Measurements from ENCODE around the gene FBXO24.

FBXO24 gene

DNA sequence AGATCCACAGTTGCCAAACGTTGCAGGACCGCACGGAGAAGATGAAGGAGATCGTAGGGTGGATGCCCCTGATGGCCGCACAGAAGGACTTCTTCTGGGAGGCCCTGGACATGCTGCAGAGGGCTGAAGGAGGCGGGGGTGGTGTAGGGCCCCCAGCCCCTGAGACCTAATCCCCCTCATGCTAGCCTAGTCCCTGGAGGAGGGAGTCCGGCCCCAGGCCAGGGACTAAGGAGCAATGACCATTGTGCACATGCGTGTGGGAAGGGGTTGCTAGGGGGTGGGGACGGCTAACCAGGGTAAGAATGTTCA lies 14.6 kb downstream of the FBXO24 start:
- DNase-seq (ENCODE audit: low read depth), result no peak
- TF ChIP-seq, protein P1, sequence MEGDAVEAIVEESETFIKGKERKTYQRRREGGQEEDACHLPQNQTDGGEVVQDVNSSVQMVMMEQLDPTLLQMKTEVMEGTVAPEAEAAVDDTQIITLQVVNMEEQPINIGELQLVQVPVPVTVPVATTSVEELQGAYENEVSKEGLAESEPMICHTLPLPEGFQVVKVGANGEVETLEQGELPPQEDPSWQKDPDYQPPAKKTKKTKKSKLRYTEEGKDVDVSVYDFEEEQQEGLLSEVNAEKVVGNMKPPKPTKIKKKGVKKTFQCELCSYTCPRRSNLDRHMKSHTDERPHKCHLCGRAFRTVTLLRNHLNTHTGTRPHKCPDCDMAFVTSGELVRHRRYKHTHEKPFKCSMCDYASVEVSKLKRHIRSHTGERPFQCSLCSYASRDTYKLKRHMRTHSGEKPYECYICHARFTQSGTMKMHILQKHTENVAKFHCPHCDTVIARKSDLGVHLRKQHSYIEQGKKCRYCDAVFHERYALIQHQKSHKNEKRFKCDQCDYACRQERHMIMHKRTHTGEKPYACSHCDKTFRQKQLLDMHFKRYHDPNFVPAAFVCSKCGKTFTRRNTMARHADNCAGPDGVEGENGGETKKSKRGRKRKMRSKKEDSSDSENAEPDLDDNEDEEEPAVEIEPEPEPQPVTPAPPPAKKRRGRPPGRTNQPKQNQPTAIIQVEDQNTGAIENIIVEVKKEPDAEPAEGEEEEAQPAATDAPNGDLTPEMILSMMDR (IDR thresholded peaks at IDR 0.05; ENCODE audit: insufficient read depth, low read depth, low read length, missing control alignments), result no peak
- no peak overlapping the region for H3K4me3 ChIP-seq (ENCODE audit: low read length)

DNA sequence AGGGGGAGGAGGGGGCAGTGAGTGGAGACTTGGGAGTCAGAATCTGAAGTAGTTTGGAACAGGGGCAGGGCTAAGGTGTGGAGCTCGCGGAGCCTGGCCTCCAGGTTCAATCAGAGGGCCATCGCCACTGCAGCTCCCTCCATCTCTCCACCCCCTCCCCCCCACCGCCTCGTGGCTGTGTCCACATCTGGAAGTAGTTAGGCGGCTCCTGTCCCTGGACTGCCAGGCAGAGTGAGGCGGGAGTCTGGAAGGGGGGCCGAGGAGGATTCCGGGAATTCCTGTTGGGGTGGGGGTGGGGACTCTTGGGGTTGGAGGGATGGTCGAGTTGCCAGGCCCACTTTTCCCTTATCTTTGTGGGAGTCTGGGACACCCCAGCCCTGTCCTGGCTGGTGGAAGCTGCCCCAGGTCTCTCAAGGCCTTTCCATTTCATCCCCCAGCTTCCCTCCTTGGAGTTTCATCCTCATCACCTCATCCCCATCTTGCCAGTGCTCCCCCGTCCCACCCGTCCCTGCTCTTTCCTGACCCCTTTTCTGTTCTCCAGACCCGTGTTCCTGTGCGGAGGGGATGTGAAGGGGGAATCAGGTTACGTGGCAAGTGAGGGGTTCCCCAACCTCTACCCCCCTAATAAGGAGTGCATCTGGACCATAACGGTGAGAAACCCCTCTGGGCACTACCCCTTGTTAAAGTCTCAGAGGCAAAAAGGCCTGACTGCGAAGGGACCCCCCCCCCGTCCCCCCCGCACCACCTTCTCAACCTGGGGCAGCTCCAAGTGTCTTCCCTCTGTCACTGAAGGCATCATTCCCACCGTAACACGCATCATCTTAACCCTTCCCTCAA lies 17.0 kb downstream of the FBXO24 start:
- H3K4me3 ChIP-seq (ENCODE audit: low read length), result no peak overlapping the region
- no peak for DNase-seq (ENCODE audit: low read depth)
- TF ChIP-seq, protein P1 (IDR thresholded peaks at IDR 0.05; ENCODE audit: insufficient read depth, low read depth, low read length, missing control alignments), result no peak

DNA sequence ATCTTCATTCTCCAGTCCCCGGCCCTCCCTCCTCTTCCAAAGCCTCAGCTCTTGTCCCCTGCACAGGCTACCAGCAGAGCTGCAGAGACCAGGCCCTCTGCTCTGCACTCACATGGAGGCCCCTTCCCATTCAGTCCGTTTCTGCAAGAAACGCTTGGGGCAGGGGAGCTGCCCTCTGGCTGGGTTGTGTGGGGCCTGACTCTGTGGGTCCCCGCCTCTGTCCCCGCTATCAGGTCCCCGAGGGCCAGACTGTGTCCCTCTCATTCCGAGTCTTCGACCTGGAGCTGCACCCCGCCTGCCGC lies 17.5 kb downstream of the FBXO24 start:
- TF ChIP-seq, protein P1 (IDR thresholded peaks at IDR 0.05; ENCODE audit: insufficient read depth, low read depth, low read length, missing control alignments), result no peak
- peak overlapping the region; percentile 58 for H3K4me3 ChIP-seq (ENCODE audit: low read length)
- no peak for DNase-seq (ENCODE audit: low read depth)

DNA sequence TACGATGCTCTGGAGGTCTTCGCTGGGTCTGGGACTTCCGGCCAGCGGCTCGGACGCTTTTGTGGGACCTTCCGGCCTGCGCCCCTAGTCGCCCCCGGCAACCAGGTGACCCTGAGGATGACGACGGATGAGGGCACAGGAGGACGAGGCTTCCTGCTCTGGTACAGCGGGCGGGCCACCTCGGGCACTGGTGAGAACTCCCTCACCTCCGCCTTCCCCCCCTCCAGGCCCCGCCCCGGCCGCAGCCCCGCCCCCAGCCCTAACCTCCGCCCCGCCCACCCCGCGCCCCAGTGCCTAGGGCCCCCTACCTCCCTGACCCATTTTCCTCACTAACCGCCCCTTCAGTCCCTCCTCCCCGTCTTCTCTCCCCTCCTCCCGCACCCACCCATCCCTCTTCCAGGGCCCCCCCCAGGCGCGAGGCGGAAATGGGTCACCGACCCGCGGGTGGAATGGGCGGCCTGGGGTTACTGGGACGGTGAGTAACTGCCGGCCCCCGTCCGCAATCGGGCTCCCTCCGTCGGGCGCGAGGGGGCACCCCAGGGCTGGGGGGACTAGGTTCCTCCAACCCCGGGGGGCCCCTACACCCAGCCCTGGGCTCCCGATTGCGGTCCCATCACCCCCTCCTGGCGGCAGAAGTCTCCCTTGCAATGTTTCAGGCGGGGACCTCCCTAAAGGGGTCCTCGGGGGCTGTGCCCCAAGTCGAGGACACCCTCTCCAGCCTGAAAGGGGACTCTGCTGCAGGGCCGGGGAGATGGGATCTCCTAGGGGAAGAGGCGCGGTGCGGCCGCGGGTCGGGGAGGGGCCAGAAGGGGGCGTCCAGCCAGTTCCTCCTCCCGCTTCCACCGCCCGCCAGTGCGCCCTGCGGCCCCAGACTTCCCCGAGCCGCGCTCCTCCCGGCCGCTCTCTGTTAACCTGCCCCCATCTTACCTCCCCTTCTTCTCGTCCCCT lies 18.2 kb downstream of the FBXO24 start:
- H3K4me3 ChIP-seq (ENCODE audit: low read length), result peak overlapping the region; percentile 58
- TF ChIP-seq, protein P1 (IDR thresholded peaks at IDR 0.05; ENCODE audit: insufficient read depth, low read depth, low read length, missing control alignments), result peak; percentile 37
- peak; percentile 58 for DNase-seq (ENCODE audit: low read depth)

DNA sequence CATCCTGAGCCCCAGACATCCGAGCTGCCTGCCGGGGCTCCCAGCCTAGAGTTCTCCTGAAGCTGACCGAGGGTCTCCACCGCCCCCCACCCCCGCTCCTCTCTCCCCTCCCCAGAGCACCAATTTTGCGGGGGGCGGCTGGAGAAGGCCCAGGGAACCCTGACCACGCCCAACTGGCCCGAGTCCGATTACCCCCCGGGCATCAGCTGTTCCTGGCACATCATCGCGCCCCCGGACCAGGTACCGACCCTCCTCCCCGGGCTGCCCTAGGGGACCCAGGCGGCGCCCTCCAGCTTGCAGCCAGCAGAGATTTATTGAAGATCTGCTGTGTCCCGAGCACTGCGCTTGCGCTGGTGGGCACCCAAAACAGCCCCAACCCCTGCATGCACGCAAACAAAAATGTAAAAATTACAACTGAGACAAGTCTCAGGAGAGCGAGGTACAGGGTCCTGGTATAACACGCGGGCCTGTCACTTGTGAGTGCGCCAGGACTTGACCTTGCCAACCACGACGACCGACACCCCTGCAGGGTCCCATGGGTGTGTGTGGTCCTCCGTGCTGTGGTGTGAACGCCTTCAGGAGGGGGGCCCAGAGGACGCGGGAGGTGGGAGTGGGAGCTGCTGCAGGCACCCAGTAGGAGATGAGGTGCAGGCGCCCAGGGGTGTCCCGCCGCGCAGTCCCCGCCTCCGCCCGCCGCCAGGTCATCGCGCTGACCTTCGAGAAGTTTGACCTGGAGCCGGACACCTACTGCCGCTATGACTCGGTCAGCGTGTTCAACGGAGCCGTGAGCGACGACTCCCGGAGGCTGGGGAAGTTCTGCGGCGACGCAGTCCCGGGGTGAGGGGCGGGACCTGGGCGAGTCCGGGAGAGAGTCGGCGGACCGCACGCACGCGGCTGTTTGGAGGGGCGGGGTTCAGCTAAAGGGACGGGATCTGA lies 19.1 kb downstream of the FBXO24 start:
- H3K4me3 ChIP-seq (ENCODE audit: low read length), result peak overlapping the region; percentile 58
- TF ChIP-seq, protein P1 (IDR thresholded peaks at IDR 0.05; ENCODE audit: insufficient read depth, low read depth, low read length, missing control alignments), result no peak
- no peak for DNase-seq (ENCODE audit: low read depth)

DNA sequence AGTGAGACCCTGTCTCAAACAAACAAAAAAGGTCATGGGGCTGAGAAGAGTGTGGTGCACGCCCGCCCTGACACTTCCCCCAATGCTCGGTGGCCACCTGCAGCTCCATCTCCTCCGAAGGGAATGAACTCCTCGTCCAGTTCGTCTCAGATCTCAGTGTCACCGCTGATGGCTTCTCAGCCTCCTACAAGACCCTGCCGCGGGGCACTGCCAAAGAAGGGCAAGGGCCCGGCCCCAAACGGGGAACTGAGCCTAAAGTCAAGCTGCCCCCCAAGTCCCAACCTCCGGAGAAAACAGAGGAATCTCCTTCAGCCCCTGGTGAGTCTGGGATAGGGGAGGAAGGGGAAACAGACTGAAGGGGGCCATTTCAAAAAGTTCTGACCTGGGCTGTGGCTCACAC lies 20.2 kb downstream of the FBXO24 start:
- H3K4me3 ChIP-seq (ENCODE audit: low read length), result no peak overlapping the region
- no peak for DNase-seq (ENCODE audit: low read depth)
- TF ChIP-seq, protein P1 (IDR thresholded peaks at IDR 0.05; ENCODE audit: insufficient read depth, low read depth, low read length, missing control alignments), result no peak
